CD4-positive, alpha-beta T cell treated with Interleukin-15 for 4 hours (primary cell): ENCODE data around the gene AGBL4.

Source experiments
- DNase-seq: peaks from one replicate; pipeline ENCODE4 v3.0.0-alpha.2; 2020; ENCODE audit warnings: low spot score

Gene AGBL4

DNA sequence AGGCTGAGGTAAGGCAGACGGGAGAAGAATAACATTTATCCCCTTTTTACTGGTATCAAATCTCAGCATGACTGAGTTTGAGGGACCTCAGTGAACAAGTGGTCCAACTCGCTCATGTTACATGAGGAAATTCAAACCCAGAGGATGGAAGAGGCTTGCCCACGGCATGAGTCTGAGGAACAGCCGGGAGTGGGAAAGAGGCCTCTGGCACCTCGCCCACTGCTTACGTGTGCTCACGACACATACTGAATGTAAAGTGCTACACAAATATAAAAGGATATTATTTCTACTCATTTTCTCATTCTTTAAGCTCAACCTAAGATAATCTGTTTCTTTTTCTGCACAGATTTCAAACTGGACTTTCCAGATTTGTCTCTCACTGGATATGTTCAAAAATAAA is 1261.8 kb downstream of the AGBL4 start:
- DNase-seq: no peak

DNA sequence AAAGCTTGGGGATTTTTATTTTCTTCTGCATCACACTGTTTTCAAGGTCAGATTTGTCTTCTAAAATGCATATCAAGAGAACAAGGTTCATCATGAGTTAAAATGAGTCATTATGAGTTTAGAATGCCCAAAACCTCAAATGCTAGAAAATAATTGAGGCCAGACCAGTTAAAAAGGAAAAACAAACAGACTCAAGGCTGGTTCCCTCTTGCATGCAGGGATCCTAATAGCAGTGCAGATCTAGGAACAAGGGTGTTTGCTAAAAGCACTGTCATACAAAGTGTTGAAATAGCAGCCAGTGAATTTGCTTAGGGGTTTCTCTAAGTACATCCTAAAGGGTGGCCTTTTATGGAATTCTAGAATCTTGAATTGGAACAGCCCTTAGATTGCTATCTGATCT is 1262.3 kb downstream of the AGBL4 start:
- no peak for DNase-seq

DNA sequence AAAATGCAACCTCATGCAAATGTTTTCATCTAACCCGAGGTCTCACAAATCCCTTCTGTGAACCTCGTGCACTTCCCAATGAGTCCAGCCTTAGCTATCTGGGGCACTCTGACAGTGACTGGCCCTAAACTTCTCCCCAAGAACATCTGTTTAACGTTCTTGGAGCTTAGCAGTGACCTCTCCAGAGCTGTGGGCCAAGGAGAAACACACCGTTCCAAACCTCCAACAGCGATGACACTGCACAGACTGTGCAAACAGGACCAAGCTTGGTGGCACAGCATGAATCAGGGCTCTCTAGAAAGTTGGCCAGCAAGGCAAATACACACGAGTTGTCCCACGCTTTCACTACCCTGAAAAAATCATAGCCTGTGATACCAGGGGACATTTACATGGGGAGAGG is 1262.9 kb downstream of the AGBL4 start:
- no peak for DNase-seq

DNA sequence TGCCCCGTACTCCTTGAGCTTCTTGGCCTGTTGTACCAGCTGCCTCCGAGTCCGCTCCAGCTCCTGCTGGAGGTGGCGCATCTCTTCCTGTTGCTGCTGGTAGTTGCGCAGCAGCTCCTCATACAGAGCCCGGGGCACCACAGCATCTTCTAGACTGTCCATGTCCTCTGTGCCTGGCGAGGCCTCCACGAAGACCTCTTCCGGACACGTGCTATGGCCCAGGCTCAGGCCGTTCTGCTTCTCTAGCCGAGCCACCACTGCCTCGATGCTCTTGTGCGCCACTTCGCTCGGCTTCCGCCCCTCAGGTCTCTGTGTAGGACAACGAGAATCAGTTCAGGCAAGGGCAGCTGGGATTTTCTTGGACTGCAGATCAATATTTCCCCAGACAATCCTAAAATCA is 1264.8 kb downstream of the AGBL4 start:
- no peak for DNase-seq

DNA sequence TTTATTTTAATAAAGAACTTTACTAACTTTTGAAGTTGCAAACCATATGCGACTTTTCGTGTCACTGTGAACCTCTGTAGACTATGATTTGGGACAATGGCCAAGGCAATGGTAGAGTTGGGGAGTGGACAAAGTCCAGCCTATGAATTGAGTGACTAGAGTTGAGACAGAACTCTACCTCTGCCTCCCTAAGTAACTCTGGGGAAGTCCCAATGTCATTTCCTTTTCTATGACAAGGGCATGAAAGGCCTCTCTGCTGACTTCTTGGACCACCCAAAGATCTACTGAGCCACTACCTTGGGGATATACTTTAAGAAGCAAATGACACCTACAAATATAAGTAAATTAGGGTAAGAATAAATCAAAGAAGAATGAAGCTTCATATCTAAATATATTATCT is 1266.4 kb downstream of the AGBL4 start:
- no peak for DNase-seq

DNA sequence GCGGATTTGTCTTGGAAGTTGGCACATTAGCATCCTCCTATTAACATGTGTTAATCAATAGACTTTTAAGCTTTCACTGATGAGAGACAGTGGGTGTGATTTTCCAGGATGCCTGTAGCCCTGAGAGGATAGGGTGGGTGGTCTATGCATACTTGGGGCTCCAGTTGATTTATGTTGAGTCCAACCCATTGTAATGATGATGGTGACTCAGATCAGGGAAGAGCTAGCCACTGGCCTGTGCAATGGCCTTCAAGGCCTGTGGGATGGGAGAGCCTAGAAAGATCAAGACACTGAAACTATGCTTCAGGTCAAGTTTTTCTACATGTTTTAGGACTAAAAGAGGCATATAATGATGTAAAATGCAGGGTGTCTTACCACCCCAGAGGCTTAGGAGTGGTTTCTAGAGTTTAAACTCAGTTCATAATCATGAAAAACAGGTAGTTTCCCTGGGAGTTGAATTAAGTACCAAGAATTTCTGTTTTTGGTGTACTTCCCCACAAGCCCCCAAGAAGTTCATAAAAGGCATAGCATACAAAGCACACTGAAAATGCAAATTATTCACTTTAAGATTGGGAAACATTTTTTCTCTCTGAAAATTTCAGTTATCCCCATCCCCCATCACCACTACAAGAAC is 1267.0 kb downstream of the AGBL4 start:
- DNase-seq: no peak

DNA sequence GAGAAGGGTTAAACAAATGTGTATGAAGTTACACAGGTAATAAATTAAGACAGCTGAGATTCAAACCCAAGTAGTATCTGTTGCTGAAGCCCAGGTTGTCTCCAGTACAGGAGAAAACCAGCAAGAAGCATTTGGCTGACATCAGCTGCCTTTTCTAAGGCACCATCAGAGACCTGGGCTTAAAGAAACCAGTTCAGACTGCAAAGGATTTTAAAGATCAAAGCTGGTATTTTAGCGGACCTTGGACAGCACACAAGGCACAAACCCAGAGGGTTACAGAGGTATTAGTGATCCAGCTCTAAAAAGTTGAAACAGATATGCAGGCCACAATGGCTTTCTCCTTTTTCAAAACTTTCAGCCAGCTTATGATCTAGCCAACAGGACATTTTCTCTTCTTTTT is 1270.5 kb downstream of the AGBL4 start:
- DNase-seq: no peak

DNA sequence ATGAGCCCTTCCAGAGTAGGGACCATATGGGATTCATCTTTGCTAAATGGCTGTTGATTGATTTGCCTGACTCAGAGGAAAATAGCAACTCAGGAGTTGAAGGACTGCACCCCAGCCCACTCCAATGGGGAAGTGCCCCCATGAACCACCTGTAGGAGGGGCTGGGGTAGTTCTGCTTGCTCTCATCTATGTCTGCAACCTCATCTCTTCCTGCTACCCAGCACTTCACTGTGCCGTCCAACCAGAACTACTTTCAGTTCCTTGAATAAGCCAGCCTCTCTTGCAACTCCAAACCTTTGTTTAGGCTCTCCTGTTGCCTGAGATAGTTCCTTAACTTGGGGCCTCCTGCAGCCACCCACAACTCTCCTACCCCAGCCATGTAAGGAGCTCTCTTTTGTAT is 1273.6 kb downstream of the AGBL4 start:
- no peak for DNase-seq

DNA sequence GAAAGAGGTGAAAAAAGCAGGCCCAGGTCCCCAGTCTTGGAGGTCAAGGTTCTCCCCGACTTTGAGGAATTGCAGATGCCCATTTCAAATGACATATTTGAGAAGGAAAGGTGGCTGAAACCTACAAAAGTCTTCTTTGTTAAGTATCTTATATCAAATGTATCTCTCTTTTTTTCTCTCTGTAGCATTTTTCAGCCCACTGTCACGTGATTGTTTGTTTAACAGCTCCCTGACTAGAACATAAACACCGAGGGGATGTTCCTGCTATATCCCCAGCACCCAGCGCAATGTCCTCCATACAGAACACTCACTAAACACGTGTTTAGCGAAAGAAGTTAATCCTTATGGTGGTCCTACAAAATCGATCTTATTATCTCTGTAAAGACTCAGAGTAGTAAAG is 1274.7 kb downstream of the AGBL4 start:
- no peak for DNase-seq

DNA sequence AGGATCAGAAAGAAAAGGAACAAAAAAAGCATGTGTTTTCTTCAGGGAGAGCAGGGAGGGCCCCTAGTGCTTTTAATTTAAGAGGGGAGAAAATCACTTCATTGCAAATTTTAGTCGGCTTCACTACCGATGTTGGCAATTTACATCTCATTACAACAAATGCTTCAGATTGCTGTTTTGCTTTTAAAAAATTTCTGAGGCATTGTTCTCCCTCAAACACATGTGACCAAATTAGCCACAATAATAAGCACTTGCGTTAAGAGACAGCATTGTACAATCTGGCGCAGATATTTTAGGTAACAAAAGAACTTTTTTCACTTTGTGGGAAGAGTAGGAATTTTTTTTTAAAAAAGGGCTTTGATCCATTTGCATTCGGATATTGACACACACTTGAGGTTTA is 1276.8 kb downstream of the AGBL4 start:
- no peak for DNase-seq

DNA sequence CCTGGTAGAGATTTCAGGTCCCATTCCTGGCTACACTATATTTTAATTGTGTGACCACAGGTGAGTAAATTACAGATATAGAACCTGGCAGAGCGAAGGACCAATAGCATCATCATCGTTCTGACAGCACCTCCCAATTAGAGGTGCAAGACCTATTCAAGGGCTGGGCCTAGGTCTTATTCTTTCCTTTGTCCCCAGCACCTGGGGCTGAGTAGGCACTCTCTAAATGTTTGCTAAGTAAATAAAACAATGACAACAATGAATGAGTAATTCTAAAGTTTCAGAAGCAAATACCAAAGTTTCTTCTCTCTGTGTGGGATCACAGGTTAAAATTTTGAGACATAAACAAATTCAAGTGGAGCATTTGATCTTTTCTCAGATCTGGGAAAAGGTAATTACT is 1279.7 kb downstream of the AGBL4 start:
- DNase-seq: no peak

DNA sequence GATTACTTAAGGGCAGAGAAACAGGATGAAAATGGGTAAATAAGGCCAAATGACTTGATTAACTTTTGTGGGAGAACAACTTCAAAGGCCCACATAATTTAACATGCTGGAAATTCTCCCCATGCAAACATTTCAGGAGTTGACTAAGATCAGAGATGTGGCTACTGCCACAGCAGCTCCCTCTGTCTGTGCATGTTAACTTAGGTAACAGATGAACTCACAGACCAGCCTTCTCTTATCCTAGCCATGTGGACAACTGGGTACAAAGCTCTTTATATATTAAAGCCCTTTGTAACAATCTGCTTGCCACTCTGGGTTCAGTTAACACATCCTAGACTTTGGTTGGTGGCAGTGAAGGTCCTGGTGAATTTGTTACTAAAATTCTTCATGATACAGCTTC is 1280.3 kb downstream of the AGBL4 start:
- no peak for DNase-seq

DNA sequence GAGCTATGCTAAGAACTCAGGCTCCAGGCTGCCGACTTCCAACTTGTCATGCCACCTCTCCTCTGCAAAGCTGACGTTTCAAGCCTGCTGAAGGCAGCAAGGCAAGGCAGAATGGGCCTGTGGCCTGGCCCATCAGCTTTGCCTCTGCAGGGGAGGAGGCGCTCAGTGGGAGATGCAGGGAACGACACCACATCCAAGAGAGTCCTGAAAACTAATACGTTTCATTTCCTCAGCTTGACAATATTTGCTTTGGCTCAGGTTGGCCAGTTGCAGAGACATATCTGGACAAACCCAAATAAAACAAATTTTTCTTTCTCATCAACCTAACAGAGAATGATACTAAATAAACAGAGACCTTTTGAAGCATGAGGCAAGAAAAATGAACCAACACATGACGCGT is 1282.4 kb downstream of the AGBL4 start:
- DNase-seq: no peak

DNA sequence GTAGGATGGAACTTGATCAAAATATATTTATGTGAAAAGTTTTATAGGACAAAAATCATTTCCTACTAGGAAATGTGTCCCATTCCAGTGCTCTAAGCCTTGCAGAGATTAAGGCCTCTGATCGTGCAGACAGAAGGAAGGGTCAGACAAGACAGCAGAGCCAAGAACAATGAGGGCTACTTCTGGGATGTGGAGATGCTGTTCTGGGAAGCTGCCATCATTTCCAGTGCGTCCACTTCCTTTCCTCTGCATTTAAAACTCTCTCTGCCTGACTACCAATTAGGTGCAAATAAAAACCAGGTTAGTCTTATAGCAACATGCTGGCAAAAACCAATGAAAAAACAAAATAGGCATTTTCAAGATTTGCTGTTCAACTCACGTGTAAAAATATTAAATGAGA is 1283.1 kb downstream of the AGBL4 start:
- no peak for DNase-seq

DNA sequence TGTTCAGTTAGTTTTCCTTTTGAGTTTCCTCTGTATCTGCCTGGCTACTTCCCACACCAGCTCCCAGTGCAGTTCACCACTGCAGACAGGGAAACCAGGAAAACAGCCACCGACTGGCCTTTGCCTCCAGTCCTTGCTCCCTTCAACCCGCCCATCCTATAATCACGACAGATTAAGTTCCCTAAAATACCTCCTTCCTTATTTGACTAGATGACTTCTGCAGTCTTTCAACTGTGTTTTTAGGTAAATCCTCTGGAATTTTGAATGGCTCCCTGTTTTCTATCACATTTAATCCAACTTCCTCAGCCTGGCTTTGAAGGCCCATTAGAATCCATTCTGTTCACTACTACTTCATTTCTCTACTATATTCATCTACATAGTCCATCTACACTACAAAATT is 1284.7 kb downstream of the AGBL4 start:
- no peak for DNase-seq

DNA sequence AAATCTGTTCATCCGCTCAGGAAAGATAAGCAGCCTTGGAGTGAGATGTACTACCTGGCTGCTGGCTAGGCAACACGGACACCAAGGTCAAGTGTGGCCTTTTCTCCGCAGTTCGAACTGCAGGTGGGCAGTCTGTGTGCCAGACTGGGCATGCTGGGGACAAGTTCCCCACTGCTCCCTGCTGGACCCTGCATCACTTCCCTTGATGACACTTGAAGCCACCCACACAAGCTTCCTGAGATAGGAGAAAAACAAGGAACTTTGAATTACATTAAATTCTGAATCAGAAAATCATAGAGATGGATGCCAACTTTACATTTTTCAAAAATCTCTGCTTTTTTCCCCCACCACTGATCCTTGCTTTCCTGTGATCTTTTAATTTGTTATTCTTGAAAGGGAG is 1285.4 kb downstream of the AGBL4 start:
- DNase-seq: no peak

DNA sequence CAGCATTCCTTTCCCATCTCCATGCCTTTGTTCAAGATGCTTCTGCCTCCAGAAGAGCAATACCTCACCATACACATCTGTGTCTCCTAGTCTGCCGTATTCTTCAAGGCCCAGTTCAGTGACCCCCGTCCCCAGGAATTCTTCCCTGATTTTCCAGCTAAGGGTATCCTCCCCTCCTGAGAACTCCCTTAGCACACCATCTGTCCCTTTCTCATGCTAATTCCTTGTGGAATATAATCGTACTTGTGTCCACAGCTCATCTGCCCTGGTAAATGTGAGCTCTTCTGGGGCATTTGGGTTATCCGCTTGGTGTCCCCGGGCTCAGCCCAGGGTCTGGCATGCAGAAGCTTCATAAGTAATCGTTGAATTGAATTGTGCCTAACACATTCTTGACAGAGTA is 1288.0 kb downstream of the AGBL4 start:
- no peak for DNase-seq

DNA sequence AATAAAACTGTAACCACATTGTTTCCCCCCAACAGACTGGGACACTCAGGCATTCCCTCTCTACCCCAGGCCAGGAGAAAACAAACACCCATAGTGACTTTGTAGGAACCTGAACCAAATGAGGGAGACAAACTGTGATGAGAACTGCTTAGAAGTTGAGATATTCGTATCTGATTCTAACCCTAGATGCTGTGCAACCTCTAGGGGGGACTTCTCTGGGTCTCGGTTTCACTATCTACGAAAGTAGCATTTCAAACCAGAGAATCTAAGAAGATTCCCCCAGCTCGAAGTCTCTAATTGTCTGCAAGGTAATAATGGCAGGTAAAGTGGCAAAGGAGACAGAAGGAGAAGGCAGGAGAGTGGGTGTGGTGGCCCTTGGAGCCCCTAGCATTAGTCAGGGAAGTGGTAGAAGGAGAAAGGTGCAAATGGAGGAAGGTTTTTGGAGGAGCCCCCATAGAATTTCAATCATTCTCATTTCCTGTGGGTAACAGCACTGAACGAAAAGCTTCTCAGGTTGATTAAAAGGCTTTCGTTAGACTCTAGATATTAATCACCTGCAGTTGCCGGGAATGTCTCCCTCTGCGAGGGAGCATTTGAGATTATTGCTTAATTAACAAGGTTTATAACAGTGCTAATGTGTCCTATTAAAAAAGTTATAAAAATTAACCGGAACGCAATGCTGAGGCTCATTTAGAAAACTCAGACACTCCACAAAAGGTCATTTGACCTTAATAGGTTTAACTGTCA is 1293.4 kb downstream of the AGBL4 start:
- DNase-seq: no peak

DNA sequence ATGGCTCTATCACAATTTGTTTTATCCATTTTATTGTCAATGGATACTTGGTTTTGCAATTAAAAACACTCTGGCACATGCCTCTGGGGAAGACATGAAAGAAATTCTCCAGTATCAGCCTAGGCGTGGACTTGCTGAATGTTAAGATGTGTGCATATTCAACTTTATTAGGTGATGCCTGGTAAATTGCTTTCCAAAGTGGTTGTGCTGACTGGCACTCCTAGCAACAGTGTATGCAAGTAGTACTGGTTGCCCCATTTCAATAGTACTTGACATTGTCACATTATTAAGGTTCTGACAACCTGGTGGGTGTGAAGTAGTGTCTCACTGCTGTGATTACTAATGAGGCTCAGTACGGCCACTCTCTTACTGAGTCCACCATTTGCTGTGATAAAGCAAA is 1295.2 kb downstream of the AGBL4 start:
- DNase-seq: no peak

DNA sequence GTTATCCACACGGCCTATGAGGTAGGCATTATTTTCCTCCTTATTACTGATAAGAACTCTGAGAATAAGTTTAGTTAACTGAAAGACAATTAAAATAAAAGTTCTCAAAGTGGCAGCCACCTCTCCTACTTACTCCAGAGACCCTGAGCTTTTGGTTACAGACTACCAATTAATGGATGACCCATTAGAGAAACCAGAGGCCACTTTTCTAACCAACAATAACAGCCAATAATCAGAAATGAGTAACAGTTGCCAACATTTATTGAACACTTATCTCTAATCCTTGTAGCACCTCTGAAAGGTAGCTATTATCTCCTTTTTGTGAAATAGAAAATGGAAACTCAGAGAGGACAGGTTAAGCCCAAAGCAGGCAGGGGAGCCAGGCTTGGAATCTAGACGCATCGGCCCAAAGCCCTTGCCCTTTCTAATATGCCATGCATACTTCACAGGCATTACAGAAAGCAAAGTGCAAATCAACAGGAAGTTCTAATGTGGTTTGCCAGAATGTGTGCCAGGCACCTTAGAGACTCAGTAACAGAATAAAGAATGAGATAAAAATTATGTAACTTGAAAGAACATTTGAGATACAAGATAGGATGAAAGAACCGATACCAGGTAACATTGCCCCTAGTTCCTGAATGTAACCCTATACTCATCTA is 1297.1 kb downstream of the AGBL4 start:
- DNase-seq: no peak

DNA sequence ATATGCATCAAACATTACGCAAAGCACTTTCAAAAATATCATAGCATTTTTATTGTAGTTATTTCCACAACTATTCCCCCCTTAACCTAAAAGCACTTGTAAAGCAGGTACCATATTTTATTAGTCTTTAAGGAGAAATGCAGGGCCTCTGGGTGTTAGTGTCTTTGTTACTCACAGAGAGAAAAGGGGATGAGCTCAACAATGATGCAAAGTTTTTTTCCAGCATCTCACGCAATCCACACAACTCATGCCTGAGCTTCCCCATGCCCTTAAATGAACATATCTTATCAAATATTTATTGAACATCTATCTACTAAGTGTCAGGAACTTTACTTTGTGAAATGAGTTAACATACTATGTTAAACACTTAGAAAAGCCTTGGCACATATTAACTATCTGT is 1297.6 kb downstream of the AGBL4 start:
- DNase-seq: no peak

DNA sequence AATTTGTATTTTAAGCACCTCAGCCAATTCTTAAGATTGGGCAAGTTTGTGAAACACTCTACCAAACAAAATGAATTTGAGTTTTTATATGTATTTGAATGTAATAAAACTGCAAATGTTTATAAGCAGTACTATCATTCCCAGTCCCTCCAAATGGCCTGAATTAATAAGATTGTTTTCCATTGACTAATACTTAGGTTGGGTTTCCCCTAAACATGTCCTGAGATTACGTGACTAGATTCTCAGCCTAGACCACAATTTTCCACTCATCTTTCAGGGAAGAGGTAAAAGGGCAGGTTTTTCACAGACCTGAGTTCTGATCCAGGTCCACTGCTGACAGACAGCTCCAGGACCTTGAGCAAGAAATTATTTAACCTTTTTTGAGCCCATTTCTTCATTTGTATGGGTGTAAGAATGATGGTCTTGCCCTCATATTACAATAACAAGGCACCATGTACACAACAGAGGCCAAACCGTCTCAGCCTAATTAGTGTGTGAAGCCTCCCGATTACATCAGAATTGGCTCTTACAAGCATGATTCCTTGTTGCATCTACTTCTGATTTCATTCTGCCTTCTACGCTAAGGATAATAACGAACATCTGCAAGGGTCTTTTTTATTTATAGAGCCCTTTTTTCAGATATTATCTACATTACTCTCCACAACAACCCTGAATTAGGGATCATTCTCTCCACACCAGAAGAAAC is 1298.3 kb downstream of the AGBL4 start:
- DNase-seq: no peak

DNA sequence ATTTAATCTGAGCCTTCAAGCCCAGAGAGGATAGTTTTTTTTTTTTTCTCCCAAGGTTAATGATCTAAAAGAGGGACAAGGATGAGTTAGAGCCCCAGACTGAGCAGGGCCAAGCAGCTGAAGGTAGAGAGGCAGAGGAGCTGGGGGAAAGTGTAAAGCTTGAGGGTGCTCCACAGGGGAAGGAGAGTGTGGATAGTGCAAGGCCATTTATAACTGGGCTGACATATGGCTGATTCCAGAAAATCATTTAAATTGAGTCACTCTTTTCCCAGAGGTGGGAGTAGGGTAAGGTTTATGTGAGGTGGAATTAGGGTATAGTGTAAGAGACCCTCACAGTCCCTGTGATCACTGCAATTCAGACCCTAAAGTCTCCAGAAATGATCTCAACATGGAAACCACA is 1302.8 kb downstream of the AGBL4 start:
- DNase-seq: no peak
